GM12878 (cell line): ENCODE measurements around the gene TNFRSF1B. TPM values are rescaled to one million over a fixed set of nuclear protein-coding genes. Genes with fewer than 3 reads are reported as not detected.

Experiments used
- IKZF1 ChIP-seq: fragments of 450-650 bp; conservative IDR thresholded peaks from 2 replicates; pipeline ENCODE4 v1.6.1; 2017; ENCODE audit warnings: antibody characterized with exemption, mild to moderate bottlenecking
- IRF3 ChIP-seq: fragments of 450-650 bp; IDR thresholded peaks from 2 replicates; pipeline ENCODE4 v1.6.1; 2014; ENCODE audit warnings: mild to moderate bottlenecking
- LARP7 ChIP-seq: fragments of 450-650 bp; IDR thresholded peaks from 2 replicates; pipeline ENCODE4 v1.6.1; 2017; ENCODE audit warnings: mild to moderate bottlenecking
- MYC ChIP-seq: IDR thresholded peaks from 2 replicates; pipeline ENCODE4 v1.6.1; 2011; ENCODE audit warnings: mild to moderate bottlenecking, low read length, moderate library complexity, inconsistent platforms; ENCODE audit not compliant: insufficient read depth, insufficient replicate concordance, insufficient read length, severe bottlenecking
- NFXL1 ChIP-seq: fragments of 450-650 bp; IDR thresholded peaks from 2 replicates; pipeline ENCODE4 v1.6.1; 2017; ENCODE audit warnings: antibody characterized with exemption, mild to moderate bottlenecking, borderline replicate concordance
- SP1 ChIP-seq: IDR thresholded peaks from one replicate; pipeline ENCODE4 v1.6.1; 2011; ENCODE audit warnings: low read depth, low read length
- SRF ChIP-seq, 2 experiments: IDR thresholded peaks; 2 replicates each; pipeline ENCODE4 v1.6.1; 2011; ENCODE audit warnings: low read depth in 2 of 2, low read length in 2 of 2, mild to moderate bottlenecking in 1 of 2, moderate library complexity in 1 of 2
- STAT1 ChIP-seq: fragments of 450-650 bp; conservative IDR thresholded peaks from 2 replicates; pipeline ENCODE4 v1.6.1; 2014; ENCODE audit warnings: antibody characterized with exemption, mild to moderate bottlenecking
- TAF1 ChIP-seq: IDR thresholded peaks from 2 replicates; pipeline ENCODE4 v1.6.1; 2011; ENCODE audit warnings: mild to moderate bottlenecking, low read depth, low read length, borderline replicate concordance
- ZNF274 ChIP-seq: IDR thresholded peaks from one replicate; pipeline ENCODE4 v1.8.0; 2011; ENCODE audit not compliant: insufficient read length, insufficient read depth
- ZNF622 ChIP-seq: fragments of 450-650 bp; IDR thresholded peaks from 2 replicates; pipeline ENCODE4 v1.6.1; 2017; ENCODE audit warnings: mild to moderate bottlenecking, inconsistent platforms
- polyA plus RNA-seq, 11 experiments: library from polyadenylated mRNA; depleted of rRNA in 4 of 11; unstranded in 6 of 11; stranded (reverse) in 5 of 11; fragments of >200 nt; fragmentation: Nextera tagmentation in 4 of 11; fragmentation: Illumina TruSeq in 1 of 11; extraction: Ambion mirVana in 4 of 11; extraction: Trizol in 1 of 11; gene quantifications; 1 replicate in 1 of 11; 2 replicates in 10 of 11; pipeline versions ENCODE4 v1.2.1 to v1.2.3, GENCODE V29; 2011 to 2016; ENCODE audit warnings: inconsistent platforms in 2 of 11, missing spikeins in 2 of 11, low read depth in 1 of 11
- total RNA-seq, 4 experiments: library from RNA; depleted of rRNA in 3 of 4; stranded (reverse); fragments of >200 nt in 3 of 4; fragmentation: Illumina TruSeq in 1 of 4; extraction: Trizol in 1 of 4; gene quantifications; 2 replicates each; pipeline versions ENCODE4 v1.2.1 to v1.2.3, GENCODE V29; 2013 to 2021
- TF ChIP-seq, protein P1 (sequence below): fragments of 450-650 bp; IDR thresholded peaks from 2 replicates; pipeline ENCODE4 v1.6.1; 2017; ENCODE audit warnings: low read depth, mild to moderate bottlenecking, moderate library complexity
- TF ChIP-seq, protein P2 (sequence below): IDR thresholded peaks from 2 replicates; pipeline ENCODE4 v1.6.1; 2012; ENCODE audit warnings: improper control_type of control experiment, low read depth, low read length; ENCODE audit not compliant: insufficient replicate concordance
- TF ChIP-seq, protein P3 (sequence below): fragments of 450-650 bp; IDR thresholded peaks from 2 replicates; pipeline ENCODE4 v1.6.1; 2017; ENCODE audit warnings: mild to moderate bottlenecking, moderate library complexity

Gene TNFRSF1B
- total and polyA plus RNA-seq, 10 of the 15 experiments (the other 5 are each of a cell fraction or from before 2014, with no cell fraction given) = 10.1 to 87.2 (median 37.3) TPM

- TF ChIP-seq, protein P1, sequence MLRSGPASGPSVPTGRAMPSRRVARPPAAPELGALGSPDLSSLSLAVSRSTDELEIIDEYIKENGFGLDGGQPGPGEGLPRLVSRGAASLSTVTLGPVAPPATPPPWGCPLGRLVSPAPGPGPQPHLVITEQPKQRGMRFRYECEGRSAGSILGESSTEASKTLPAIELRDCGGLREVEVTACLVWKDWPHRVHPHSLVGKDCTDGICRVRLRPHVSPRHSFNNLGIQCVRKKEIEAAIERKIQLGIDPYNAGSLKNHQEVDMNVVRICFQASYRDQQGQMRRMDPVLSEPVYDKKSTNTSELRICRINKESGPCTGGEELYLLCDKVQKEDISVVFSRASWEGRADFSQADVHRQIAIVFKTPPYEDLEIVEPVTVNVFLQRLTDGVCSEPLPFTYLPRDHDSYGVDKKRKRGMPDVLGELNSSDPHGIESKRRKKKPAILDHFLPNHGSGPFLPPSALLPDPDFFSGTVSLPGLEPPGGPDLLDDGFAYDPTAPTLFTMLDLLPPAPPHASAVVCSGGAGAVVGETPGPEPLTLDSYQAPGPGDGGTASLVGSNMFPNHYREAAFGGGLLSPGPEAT = peak; percentile 81
- TF ChIP-seq, protein P2, sequence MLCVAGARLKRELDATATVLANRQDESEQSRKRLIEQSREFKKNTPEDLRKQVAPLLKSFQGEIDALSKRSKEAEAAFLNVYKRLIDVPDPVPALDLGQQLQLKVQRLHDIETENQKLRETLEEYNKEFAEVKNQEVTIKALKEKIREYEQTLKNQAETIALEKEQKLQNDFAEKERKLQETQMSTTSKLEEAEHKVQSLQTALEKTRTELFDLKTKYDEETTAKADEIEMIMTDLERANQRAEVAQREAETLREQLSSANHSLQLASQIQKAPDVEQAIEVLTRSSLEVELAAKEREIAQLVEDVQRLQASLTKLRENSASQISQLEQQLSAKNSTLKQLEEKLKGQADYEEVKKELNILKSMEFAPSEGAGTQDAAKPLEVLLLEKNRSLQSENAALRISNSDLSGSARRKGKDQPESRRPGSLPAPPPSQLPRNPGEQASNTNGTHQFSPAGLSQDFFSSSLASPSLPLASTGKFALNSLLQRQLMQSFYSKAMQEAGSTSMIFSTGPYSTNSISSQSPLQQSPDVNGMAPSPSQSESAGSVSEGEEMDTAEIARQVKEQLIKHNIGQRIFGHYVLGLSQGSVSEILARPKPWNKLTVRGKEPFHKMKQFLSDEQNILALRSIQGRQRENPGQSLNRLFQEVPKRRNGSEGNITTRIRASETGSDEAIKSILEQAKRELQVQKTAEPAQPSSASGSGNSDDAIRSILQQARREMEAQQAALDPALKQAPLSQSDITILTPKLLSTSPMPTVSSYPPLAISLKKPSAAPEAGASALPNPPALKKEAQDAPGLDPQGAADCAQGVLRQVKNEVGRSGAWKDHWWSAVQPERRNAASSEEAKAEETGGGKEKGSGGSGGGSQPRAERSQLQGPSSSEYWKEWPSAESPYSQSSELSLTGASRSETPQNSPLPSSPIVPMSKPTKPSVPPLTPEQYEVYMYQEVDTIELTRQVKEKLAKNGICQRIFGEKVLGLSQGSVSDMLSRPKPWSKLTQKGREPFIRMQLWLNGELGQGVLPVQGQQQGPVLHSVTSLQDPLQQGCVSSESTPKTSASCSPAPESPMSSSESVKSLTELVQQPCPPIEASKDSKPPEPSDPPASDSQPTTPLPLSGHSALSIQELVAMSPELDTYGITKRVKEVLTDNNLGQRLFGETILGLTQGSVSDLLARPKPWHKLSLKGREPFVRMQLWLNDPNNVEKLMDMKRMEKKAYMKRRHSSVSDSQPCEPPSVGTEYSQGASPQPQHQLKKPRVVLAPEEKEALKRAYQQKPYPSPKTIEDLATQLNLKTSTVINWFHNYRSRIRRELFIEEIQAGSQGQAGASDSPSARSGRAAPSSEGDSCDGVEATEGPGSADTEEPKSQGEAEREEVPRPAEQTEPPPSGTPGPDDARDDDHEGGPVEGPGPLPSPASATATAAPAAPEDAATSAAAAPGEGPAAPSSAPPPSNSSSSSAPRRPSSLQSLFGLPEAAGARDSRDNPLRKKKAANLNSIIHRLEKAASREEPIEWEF = peak; percentile 32
- TF ChIP-seq TAF1 (no peak), ZNF274 (no peak), SP1 (peak; percentile 19), IRF3 (no peak), MYC (no peak), SRF (IDR thresholded peaks at IDR 0.05; ENCODE audit: low read depth in 2 of 2, low read length in 2 of 2) (0 out of 4 replicates have a peak, but pooled peaks of 1 of the 2 experiments have one; percentile 47), NFXL1 (no peak), STAT1 (0 out of 2 replicates have a peak, but pooled peaks have one; percentile 47), LARP7 (0 out of 2 replicates have a peak, but pooled peaks have one; percentile 37), ZNF622 (no peak), IKZF1 (peak; percentile 94)
- TF ChIP-seq, protein P3, sequence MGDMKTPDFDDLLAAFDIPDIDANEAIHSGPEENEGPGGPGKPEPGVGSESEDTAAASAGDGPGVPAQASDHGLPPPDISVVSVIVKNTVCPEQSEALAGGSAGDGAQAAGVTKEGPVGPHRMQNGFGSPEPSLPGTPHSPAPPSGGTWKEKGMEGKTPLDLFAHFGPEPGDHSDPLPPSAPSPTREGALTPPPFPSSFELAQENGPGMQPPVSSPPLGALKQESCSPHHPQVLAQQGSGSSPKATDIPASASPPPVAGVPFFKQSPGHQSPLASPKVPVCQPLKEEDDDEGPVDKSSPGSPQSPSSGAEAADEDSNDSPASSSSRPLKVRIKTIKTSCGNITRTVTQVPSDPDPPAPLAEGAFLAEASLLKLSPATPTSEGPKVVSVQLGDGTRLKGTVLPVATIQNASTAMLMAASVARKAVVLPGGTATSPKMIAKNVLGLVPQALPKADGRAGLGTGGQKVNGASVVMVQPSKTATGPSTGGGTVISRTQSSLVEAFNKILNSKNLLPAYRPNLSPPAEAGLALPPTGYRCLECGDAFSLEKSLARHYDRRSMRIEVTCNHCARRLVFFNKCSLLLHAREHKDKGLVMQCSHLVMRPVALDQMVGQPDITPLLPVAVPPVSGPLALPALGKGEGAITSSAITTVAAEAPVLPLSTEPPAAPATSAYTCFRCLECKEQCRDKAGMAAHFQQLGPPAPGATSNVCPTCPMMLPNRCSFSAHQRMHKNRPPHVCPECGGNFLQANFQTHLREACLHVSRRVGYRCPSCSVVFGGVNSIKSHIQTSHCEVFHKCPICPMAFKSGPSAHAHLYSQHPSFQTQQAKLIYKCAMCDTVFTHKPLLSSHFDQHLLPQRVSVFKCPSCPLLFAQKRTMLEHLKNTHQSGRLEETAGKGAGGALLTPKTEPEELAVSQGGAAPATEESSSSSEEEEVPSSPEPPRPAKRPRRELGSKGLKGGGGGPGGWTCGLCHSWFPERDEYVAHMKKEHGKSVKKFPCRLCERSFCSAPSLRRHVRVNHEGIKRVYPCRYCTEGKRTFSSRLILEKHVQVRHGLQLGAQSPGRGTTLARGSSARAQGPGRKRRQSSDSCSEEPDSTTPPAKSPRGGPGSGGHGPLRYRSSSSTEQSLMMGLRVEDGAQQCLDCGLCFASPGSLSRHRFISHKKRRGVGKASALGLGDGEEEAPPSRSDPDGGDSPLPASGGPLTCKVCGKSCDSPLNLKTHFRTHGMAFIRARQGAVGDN = peak; percentile 84
These were observed 4.9 kb upstream of the TNFRSF1B start (continued) for GRCh38 chr1:12161662-12162458.
